GM12892 (cell line): ENCODE results near the gene ME3.

ENCODE experiments used
- POLR2A ChIP-seq: IDR thresholded peaks from 2 replicates; pipeline ENCODE4 v1.6.1; 2011; ENCODE audit warnings: low read depth, low read length, control low read depth
- POLR2AphosphoS5 ChIP-seq: IDR thresholded peaks from 2 replicates; pipeline ENCODE4 v1.6.1; 2011; ENCODE audit warnings: low read depth, low read length, control low read depth
- TAF1 ChIP-seq: IDR thresholded peaks from 2 replicates; pipeline ENCODE4 v1.6.1; 2011; ENCODE audit warnings: low read depth, mild to moderate bottlenecking, control low read depth, low read length, borderline replicate concordance

DNA sequence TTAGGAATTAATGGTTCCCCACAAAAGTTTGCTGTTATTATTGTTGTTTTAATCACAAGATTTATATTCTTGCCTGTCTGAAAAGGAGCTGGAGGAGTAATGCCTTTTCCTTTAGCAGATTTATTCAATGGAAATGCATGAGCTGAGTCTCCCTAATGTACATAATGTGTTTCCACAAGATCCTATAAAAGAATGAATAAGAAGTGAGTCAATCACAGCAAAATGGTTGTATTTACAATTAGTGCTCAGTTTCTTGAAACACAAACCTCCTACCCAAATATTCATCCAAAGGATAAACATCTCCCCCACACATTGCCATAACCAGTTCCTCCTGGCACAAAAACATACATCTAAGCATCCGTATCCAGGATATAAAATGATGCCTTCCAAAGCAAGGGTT, 33.3 kb downstream of the ME3 start:
- TF ChIP-seq POLR2A, result no peak
- no peak for TF ChIP-seq POLR2AphosphoS5
- TF ChIP-seq TAF1, result no peak
